ENCODE data around the gene PPME1.

Gene PPME1

DNA sequence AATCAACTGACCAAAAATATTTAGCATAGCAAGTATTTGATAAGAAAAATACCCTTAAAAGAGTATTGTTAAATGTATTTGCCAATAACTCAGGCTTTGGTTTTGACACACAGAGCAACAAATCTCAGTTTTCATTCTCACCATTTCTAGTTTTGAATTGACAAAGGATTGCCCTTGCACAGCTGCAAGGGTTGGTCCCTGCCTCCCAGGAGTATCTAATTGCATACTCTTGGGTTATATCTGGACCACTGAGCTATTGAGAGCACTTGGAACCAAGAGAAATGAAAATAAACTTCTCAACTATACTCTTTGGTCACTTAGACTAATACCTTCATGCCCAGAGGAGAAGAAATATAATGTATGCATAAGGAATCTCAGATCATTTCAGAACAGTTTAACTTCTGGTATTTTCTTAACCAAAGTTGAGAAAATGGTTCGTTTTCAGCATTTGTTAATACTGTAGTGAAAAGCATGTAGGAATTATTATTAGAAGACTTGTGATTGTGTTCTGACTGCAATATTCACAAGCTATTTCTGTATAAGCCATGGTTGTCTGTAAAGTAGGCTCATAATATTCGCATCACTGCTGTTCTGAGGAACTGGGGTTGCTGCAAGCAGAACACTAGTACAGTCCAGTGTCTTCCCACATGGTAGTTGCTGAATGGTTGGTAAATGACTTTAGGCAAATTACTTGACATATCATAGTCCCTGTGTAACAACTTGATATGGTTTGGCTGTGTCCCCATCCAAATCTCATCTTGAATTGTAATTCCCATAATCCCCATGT lies 8.2 kb upstream of the PPME1 start:
- DNase-seq: no peak

DNA sequence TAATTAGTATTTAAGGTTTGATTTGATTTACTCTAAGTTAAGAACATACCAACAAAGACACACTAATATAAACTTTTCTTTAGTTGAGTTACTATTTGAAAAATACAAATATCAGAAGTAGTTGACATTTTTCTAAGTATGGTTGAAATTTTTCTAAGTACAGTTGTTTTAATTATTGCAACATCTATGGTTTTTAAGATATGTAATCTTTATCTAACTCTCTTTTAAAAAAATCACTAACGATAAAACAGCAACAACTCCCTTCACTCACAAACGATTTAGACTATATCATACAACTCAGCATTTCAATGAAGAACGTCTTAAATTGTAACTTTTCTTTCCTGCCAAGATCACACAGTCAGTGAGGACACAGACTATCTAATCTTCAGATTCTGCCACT lies 2.3 kb upstream of the PPME1 start:
- DNase-seq: no peak

DNA sequence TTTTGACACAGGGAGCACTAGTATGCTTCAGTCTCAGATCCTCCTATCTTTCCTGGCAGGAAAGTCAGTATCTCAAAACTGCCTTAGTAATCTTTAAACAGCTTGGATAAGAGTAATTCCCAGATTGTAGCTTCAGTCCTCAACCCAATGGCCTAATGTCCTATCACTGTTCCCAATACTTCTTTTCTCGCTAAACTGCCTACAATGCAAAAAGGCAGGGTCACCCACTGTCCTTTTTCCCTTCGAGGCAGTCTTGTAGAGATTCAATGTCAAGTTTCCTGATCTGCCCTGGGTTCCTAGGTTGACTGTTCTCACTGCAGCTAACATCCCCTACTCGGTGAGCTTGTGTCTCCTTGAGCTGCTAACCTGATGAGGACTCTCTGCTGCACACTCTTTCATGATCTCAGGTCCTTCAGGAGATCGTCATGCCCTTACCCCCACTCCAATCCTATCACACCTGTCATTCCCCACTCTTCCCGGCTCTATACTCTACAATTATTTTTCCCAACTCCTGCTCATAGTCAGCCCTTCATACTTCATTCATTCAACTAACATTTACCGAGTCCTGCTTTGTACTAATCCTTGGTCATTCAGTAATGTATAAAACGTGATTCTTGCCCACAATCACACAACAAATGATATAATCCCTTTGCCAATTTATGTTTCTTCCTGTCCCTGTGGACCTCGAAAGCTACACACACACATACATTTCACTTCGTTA lies 1.2 kb upstream of the PPME1 start:
- no peak for DNase-seq

DNA sequence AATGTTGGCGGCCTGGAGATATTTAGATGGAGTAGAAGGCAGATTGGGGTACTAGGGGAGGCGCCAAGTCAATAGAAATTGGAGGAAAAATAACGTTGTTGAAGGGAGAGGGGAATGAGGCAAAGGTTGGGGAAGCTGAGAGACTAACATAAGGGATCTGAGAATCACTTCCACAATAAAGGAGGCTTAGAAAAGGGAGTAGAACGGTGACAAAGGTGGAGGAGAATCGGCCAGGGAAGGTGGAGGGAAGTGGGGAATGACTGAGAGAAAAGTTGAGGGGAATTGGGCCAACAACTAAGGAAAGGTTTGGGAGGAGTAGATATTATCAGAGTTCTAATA lies 510 bp downstream of the PPME1 start:
- no peak for DNase-seq

DNA sequence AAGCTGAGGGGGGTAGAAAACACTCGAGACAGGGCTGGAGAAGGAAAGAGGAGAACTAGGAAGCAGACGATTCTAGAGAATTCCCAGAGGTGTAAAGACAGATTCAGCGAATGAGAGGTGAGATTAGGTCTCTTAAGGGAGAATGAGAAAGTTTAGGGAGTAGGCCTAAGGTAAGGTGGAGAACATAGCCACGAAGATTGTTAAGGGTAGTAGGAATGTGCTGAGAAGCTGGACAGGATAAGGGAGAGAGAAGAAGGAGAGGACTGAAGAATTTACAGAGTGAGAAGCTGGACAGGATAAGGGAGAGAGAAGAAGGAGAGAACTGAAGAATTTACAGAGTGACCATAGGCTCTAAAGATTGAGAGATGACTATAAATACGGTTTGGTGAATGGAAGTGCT lies 908 bp downstream of the PPME1 start:
- no peak for DNase-seq

DNA sequence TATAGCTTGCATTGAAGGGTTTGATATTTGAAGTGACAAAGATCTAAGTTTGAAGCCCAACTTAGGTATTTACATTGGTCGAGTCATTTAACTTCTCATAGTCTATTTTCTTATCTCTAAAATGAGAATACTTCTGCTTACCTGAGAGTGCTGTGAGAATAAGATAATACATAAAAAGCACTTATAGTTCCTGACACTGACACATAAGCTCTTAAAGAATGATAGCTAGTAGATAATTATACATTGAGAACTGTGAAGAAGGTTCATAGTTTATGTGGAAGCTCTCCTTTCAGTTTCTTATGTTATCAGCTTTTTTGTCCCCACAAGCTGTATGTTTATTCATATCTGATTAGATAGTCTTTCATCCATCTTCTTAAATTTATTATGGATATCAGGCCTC lies 4.8 kb downstream of the PPME1 start:
- DNase-seq: no peak

DNA sequence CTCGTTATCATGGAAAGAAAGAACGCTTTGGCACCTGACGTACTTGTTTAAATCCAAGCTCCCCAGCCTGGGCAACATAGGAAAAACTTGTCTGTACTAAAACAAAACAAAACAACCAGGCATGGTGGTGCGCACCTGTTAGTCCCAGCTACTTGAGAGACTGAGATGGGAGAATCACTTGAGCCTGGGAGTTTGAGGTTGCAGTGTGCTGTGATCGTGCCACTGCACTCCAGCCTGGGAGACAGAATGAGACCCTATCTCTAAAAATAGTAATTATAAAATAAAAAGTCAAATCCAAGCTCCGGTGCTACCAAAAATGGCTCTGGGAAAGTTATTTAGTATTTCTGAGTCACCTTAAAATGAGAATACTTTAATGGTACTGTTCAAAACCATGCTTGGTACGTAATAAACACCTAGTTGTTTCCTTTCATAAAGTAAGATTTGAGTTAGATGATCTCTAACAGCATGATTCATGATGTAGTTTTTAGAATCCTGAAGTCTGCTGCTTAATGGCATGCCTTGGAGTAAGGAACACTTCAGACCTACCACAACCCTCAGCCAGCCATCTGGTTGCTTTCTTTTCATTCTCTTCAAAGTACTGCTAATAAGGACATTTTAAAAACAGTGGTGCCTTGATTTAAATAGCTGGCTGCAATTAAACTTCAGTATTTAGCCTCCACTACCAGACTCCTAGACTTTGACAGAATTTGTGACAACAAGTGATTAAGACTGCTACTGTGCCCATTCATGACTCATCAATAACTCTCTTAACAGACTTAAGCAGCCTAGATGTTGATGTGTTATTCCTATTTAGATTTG lies 8.4 kb downstream of the PPME1 start:
- no peak for DNase-seq

DNA sequence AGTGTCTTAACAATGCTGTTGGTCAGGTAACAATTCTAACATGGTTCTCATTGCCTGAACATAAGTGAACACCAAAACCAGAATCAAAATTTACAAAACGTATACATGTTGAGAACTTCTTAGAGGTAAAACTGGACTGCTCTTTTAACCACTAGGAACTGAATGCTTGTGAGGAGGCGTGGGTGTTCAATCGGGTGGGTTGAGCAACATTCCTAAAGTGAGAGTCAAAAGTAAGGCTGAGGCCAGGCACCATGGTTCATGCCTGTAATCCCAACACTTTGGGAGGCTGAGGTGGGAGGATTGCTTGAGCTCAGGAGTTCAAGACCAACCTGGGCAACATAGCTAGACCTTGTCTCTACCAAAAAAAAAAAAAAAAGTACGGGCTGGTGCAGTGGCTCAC lies 11.5 kb downstream of the PPME1 start:
- no peak for DNase-seq

DNA sequence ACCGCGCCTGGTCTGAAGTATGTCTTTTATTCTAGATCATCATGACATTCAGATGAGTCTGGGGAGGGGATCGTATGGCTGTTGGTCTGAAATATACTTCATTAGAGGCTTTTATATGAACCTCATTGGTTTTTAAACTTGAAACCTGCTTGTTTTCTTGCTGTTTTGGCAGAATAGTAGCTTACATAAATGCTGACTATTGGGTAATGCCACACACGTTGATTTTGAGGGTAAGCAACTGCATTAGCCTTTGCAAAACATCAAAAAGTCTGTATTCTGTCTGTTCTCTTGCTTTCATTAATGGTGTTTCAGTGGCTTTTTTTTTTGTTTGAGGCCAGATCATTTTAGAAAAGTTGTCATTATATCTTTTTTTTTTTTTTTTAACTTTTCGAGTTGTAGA lies 14.2 kb downstream of the PPME1 start:
- no peak for DNase-seq

DNA sequence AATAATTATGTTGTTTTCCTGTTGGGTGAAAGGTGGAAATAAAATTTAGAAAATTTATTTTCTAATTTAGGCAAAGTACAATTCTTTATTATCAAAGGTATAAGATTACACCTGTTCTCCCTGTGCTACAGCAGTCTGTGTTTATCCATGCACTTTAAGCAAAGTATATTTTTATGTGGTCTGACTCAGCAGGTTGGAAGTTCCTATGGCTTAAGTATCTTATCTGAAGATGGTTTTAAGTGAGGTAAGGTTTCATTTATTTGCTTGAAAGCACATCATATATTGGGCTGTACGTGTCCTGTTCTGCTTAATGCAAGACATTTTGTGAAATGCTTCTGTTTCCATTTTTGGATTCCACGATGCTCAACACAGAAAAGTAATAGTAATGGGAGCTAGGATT lies 14.6 kb downstream of the PPME1 start:
- no peak for DNase-seq

DNA sequence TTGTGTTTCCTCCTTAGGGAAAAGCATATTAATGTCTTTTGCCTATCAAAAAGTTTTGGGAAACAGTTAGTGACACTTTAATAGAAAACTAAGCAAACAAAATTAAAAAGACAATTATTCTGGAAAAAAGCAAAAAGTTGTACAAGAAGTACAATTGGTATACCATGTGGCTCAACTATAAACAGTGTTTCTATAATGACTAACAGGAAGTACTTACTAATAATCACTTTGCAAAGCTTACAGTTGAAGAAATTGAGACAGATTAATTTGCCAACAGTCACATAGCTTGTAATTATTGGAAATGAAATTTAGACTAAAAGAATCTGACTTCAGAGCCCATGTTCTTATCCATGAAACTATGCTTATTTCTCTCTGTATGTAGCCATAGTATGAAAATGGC lies 24.7 kb downstream of the PPME1 start:
- no peak for DNase-seq

DNA sequence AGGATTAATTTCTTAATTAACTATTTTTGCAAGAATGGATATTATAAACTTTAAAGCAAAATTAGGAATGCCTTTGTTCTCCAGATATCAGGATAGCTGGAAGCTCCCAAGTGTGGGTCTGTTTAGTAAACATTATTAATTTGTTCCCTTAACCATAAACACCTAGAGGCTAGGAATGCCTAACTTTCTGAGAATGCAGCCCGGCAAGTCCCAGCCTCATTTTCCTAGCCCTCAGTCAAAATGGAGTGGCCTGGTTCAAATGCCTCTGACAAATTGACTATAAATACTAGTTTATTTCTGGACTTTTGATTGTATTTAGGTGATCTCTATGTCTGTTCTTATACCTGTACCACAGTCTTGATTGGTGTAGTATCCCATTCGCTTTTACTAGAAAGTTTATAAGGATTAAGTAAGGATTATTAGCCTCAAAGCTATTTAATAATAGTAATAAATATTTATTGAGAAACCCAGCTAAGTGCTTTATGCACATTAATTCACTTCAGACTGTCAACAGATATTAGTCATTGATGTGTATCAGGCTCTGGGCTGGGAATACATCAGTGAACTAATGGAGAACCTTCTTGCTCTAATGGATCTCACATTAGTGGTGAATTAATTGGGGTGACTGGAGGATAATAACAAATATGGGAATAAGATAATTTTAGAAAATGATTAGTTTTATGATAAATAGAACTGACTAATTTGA lies 25.8 kb downstream of the PPME1 start:
- no peak for DNase-seq

DNA sequence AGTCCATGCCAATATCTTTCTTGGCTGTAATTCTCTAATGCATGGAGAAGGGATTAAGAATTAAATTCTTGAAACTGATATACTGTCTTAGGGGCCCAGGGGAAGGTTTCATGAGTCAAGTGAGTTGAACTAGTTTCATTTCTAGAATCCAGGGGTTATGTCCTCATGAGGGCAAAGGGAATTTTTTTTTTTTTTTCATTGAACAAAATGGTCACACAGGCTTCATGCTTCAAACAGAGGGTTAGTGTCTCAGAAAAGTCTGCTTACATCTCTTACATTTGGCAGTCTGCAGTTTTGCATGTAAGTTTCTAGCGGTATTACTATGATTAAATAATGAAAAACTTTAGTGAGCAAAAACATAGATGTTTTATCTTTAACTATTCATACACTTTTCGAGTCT lies 32.9 kb downstream of the PPME1 start:
- no peak for DNase-seq

DNA sequence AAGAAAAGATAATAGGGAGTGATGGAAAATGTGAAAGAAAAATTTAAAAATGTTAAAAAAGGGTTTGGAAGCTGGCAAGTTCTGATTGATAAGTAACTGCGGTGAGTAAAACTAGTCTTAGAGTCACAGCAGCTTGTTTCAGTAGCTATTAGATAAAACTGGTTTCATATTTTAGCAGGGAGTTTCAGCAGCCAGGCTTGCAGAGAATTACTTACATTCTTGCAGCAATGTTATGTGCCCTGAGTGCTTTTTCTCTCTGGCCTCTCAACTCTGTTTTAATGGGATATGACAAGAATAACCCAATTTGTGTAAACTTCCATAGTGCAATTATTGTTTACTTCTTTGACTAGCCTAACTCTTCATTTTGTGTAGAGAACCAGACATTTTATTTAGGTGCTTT lies 33.6 kb downstream of the PPME1 start:
- no peak for DNase-seq

DNA sequence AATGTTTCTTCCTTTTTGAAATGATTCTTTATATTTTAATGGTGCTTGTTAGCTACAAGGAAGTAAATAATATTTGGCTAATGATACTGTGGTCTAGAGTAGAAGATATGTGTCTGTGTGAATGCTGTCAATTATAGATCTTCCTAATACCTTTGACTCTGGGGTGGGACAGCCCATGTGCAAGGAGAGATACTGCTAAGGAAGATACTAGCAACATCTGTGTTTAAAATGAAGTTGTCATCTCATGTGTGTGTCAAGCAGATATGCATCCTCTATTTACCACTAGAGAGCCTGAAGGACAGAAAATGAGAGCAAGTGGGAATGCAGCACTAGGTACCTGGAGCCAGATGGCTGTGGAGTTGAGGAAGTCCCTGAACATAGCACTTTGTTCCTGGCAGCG lies 34.1 kb downstream of the PPME1 start:
- no peak for DNase-seq

DNA sequence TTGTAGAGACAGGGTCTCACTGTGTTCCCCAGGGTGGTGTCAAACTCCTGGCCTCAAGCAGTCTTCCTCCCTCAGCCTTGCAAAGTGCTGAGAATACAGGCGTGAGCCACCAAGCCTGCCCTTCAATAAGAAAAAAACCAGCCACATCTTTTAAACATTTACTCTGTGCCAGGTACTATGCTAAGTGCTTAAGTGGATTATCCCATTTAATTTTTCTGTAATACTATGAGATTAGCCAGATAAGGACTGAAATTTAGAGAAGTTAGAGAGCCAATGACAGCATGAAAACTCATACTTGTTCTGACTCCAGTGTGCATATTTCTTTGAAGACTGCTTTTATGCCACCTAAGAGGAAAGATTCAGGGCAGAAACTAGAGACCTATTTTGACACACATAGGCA lies 35.7 kb downstream of the PPME1 start:
- DNase-seq: no peak

DNA sequence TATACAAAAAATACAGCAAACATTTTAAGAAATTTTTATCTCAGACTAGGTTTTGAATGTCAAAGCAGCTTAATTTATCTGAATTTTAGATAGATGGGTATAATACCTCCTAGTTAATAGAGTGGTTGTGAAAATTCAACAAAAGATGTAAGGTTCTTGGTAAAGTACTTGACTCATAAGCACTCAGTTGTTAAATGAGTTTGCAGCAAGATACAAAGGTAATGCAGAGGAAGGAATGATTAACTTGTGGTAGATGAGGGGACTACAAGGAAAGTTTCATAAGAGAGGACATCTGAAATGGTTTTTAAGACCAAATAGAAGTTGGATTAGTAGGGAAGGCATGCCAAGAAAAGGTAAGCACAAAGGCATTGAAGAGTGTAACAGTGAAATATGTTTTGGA lies 37.4 kb downstream of the PPME1 start:
- no peak for DNase-seq

DNA sequence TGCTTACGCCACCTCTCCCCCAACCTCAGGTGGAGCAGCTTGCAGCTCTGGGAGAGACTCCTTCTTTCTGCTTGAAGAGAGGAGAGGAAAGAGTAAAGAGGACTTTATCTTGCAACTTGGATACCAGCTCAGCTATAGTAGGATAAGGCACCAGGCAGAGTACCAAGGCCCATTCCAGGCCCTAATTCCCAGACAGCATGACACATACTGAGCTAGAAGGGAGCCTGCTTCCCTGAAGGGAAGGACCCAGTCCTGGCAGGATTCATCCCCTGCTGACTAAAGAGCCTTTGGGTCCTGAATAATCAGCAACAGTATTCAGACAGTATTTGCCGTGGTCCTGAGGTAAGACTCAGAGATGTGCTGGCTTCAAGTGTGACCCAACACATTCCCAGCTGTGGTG lies 41.4 kb downstream of the PPME1 start:
- DNase-seq: no peak

DNA sequence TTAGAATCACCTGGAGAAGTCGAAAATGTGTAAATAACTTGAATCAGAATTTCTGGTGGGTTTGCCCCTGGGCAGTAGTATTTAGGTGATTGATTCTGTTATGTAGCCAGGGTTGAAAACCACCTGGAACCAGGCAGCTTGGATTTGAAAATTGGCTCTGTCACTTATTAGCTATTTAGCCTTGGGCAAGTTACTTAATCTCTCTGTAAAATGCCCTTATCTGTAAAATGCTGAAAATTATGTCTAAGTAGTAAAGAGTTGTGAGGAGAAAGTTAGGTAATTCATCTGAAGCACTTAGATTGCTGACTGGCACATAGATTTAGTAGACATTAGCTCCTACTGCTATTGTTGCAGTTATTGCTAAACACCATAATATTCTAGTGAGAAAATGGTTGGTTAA lies 49.3 kb downstream of the PPME1 start:
- no peak for DNase-seq

DNA sequence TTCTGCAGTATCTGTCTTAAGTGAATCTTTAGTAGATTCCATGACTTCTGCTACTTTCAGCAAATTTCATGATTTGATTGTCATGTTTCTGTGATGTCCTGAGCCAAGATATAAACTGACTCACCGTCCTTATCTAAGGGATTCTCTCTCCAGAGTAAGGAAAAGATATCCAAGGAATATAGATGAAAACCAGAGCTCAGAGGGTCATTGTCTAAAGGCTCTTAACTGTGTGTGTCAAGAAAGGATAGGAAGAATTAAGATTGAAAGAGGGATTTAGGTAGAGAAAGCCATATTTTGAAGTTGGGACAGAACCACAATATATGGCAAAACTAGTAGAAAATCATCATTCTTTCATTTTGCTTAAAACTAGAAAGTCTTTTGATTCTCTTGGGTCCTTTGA lies 50.7 kb downstream of the PPME1 start:
- no peak for DNase-seq

DNA sequence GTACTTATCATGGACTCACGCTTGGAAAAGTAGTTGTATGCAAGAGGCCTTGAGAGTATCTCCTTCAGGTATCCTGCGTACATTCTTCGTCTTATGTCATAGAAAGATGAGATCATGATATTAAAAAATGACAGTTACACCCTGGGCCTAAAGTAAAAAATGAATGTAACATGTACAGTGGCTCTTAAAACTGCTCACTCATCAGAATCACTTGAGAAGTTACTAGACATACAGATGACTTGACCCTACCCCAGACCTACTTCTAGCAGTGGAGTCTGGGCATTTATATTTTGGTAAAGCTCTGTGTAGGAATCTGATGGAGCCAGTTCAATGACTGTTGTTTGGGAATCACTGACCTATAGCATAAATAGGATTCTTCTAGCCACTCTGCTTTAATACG lies 54.5 kb downstream of the PPME1 start:
- DNase-seq: no peak

DNA sequence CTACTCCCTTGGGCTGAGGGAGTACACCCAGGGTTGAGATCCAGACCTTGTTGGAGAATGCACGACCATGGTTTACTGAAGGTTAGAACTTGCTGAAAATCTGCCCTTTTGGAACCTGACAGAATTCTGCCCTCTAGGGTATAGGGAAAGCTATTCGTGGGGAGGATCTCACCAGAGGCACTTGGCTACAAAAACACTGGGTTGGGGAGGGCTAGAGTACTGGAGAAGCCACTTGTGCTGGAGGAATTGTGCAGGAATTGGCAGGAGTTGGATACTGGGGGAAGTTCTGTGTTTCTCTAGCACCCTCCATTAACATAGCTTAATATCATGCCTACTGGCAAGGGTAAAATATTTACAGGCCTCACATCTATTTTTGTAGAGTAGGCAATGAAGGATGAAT lies 55.8 kb downstream of the PPME1 start:
- no peak for DNase-seq

DNA sequence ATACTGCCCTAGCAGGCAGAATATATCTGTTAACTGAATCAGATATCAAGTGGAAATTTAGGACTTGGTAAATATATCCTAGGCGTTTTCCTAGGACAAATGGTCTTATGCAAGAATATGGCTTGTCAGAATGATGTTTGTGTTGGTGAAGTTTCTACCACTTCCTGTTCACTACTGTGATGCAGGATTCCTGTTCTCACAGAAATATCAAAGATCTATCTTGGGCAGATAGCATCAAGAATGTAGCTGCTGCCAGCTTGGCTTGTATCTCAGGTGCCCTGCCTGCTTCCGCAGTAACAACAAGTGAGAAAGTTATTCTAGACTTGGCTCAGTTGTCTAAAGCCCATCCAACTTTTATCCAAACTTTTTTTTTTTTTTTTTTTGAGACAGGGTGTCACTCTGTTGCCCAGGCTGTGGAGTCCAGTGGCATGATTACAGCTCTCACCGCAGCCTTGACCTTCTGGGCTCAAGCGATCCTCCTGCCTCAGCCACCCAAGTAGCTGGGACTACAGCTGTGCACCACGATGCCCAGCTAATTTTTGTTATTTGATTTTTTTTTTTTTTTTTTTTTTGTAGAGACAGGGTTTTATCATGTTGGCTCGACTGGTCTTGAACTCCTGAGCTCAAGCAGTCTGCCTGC lies 61.3 kb downstream of the PPME1 start:
- no peak for DNase-seq
